Islet of Langerhans (tissue), 1 donor: Measurements from ENCODE around the gene SCRN1.
"Not testable (repeated sequence)": the region's sequence is repeated elsewhere in the genome, so short reads cannot be mapped to it uniquely, and the experiment has no call there.

Experiments used
- FAIRE-seq: peaks from one replicate; lab custom pipeline; 2011; peaks lifted over from hg19 to GRCh38; lab: Jason Lieb, UNC

Gene SCRN1

GRCh38 chr7:29968683-29969395 lies 20.8 kb downstream of the SCRN1 start:
- no peak for FAIRE-seq

GRCh38 chr7:29965030-29965429 lies 24.6 kb downstream of the SCRN1 start:
- no peak for FAIRE-seq

GRCh38 chr7:29962035-29962434 lies 27.6 kb downstream of the SCRN1 start:
- no peak for FAIRE-seq

- not testable (repeated sequence) for FAIRE-seq
Measured at GRCh38 chr7:29961611-29962010, 28.0 kb downstream of the SCRN1 start.

- no peak for FAIRE-seq
Measured at GRCh38 chr7:29958667-29959358, 30.8 kb downstream of the SCRN1 start.

- FAIRE-seq, result no peak
Measured at GRCh38 chr7:29957521-29958310, 31.9 kb downstream of the SCRN1 start.

- no peak for FAIRE-seq
Measured at GRCh38 chr7:29956487-29956836, 33.1 kb downstream of the SCRN1 start.

GRCh38 chr7:29955799-29956486 lies 33.7 kb downstream of the SCRN1 start:
- no peak for FAIRE-seq

GRCh38 chr7:29955075-29955792 lies 34.4 kb downstream of the SCRN1 start:
- no peak for FAIRE-seq

GRCh38 chr7:29953726-29954347 lies 35.8 kb downstream of the SCRN1 start:
- no peak for FAIRE-seq

- no peak for FAIRE-seq
Measured at GRCh38 chr7:29951206-29951605, 38.4 kb downstream of the SCRN1 start.

- FAIRE-seq, result no peak
Measured at GRCh38 chr7:29950480-29950879, 39.1 kb downstream of the SCRN1 start.

GRCh38 chr7:29948587-29948986 lies 41.0 kb downstream of the SCRN1 start:
- no peak for FAIRE-seq

GRCh38 chr7:29946428-29947186 lies 43.0 kb downstream of the SCRN1 start:
- FAIRE-seq, result no peak

- FAIRE-seq, result no peak
Measured at GRCh38 chr7:29945259-29945809, 44.3 kb downstream of the SCRN1 start.

- FAIRE-seq, result no peak
Measured at GRCh38 chr7:29940199-29940598, 49.4 kb downstream of the SCRN1 start.

GRCh38 chr7:29937132-29937531 lies 52.5 kb downstream of the SCRN1 start:
- no peak for FAIRE-seq

GRCh38 chr7:29935111-29935510 lies 54.5 kb downstream of the SCRN1 start:
- FAIRE-seq, result no peak

- no peak for FAIRE-seq
Measured at GRCh38 chr7:29929018-29929807, 60.4 kb downstream of the SCRN1 start.

- no peak for FAIRE-seq
Measured at GRCh38 chr7:29926741-29927140, 62.9 kb downstream of the SCRN1 start.
